ENCODE measurements around the gene ATP6V1C2.

- peak in 2 of 3 experiments; percentile 63 to 73; a peak in 4 of 6 replicates for TF ChIP-seq CTCF (IDR thresholded peaks at IDR 0.05 in 2 of 3, conservative IDR thresholded peaks at IDR 0.05 in 1 of 3; ENCODE audit: borderline replicate concordance in 1 of 3, insufficient read depth in 1 of 3, low read depth in 2 of 3, low read length in 2 of 3)
- no peak for TF ChIP-seq TCF7L2 (IDR thresholded peaks at IDR 0.05; ENCODE audit: borderline replicate concordance, extremely low read depth, insufficient read depth, insufficient read length)
- no peak for TF ChIP-seq ZNF274 (IDR thresholded peaks at IDR 0.05; ENCODE audit: low read depth, low read length)
- TF ChIP-seq EZH2phosphoT487 (IDR thresholded peaks at IDR 0.05; ENCODE audit: borderline replicate concordance): no peak
- TF ChIP-seq EZH2 (IDR thresholded peaks at IDR 0.05): no peak
- no peak for TF ChIP-seq POLR2AphosphoS5 (IDR thresholded peaks at IDR 0.05; ENCODE audit: low read depth, low read length)
- TF ChIP-seq POLR2A (IDR thresholded peaks at IDR 0.05; ENCODE audit: borderline replicate concordance, extremely low read depth, insufficient read depth, insufficient read length): no peak
- TF ChIP-seq YY1 (IDR thresholded peaks at IDR 0.05; ENCODE audit: extremely low read depth, insufficient replicate concordance, low read depth, low read length): no peak
- no peak for TF ChIP-seq REST (IDR thresholded peaks at IDR 0.05; ENCODE audit: low read depth)
These were observed 96.0 kb downstream of the ATP6V1C2 start for GRCh38 chr2:10817413-10817812.

All from HCT116 (cell line).